Stomach (tissue), 4 donors: ENCODE measurements around the gene PTMA.

Source experiments
- EP300 ChIP-seq: sonication (generic); formaldehyde crosslinking; IDR thresholded peaks from one replicate; pipeline ENCODE4 v1.6.1; 2017; ENCODE audit warnings: antibody characterized with exemption
- POLR2A ChIP-seq, 4 donors: fragments of 450-650 bp; IDR thresholded peaks; one replicate each; pipeline ENCODE4 v1.6.1; 2016; ENCODE audit warnings: antibody characterized with exemption in 4 of 4, control low read depth in 2 of 4, mild to moderate bottlenecking in 1 of 4, moderate library complexity in 1 of 4
- TF ChIP-seq, protein P1 (sequence below), 7 experiments: fragments of 450-650 bp in 4 of 7; fragments of 200-600 bp in 3 of 7; sonication (generic) in 3 of 7; IDR thresholded peaks; one replicate each; pipeline ENCODE4 v1.5.1; 2016 to 2019; ENCODE audit warnings: antibody characterized with exemption in 7 of 7, control low read depth in 2 of 7, mild to moderate bottlenecking in 1 of 7

DNA sequence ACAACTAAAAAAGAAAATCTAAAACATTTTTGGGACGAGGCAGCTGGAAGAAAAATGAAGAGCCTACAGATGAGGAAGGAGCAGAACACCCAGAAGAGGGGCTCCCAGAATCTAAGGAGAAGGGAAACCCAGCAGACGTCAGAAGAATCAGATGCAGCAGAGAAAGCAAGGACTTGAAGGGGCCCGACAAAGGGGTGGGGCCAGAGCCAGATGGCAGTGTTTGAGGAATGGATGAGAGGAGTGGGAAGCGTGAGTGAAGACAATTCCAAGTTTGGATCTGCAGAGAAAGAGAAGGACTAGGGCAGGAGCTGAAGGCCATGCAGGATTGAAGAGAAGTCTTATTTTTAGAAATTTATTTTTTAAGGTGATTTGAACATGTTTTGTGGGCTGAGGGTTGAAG, 19.3 kb downstream of the PTMA start:
- TF ChIP-seq, protein P1, sequence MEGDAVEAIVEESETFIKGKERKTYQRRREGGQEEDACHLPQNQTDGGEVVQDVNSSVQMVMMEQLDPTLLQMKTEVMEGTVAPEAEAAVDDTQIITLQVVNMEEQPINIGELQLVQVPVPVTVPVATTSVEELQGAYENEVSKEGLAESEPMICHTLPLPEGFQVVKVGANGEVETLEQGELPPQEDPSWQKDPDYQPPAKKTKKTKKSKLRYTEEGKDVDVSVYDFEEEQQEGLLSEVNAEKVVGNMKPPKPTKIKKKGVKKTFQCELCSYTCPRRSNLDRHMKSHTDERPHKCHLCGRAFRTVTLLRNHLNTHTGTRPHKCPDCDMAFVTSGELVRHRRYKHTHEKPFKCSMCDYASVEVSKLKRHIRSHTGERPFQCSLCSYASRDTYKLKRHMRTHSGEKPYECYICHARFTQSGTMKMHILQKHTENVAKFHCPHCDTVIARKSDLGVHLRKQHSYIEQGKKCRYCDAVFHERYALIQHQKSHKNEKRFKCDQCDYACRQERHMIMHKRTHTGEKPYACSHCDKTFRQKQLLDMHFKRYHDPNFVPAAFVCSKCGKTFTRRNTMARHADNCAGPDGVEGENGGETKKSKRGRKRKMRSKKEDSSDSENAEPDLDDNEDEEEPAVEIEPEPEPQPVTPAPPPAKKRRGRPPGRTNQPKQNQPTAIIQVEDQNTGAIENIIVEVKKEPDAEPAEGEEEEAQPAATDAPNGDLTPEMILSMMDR (IDR thresholded peaks at IDR 0.05): no peak
- TF ChIP-seq POLR2A (IDR thresholded peaks at IDR 0.05) (no peak), EP300 (no peak)
